ENCODE results near the gene MRPS18C.
"Not testable (repeated sequence)": the region's sequence is repeated elsewhere in the genome, so short reads cannot be mapped to it uniquely, and the experiment has no call there.

Gene MRPS18C

GRCh38 chr4:83455281-83456183, at the start of gene MRPS18C, which contains the start of gene HELQ:
MRPS18C (plus strand) TSS chr4:83456058; CDS start chr4:83456078, 20 bp downstream.
HELQ (minus strand) TSS chr4:83455823; CDS start chr4:83455693, 130 bp downstream.
- peak; percentile 98 for DNase-seq

- no peak for DNase-seq
These were observed 47.0 kb upstream of the MRPS18C start for GRCh38 chr4:83408908-83409307.

DNA sequence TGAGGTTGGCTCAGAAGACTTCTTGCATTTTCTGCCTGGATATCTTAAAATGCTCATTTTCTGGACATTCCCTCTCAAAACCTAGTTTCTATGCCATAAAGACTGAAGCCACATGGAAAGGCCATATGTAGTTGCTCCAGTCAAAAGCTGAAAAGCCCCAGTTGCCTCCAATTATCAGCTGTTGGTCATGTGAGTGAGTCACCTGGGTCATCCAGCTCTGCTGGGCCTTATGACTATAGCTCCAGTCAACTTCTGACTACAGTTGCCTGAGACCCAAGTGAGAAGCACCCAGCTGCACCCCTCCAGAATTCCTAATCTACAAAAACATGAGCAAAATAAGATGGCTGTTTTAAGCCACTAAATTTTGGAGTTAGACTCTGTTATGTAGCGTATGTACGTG, 42.2 kb upstream of the MRPS18C start:
- DNase-seq, result no peak

- DNase-seq, result no peak
These were observed 38.3 kb upstream of the MRPS18C start for GRCh38 chr4:83417566-83417965.

GRCh38 chr4:83418211-83418610, 37.6 kb upstream of the MRPS18C start:
- DNase-seq, result no peak

DNA sequence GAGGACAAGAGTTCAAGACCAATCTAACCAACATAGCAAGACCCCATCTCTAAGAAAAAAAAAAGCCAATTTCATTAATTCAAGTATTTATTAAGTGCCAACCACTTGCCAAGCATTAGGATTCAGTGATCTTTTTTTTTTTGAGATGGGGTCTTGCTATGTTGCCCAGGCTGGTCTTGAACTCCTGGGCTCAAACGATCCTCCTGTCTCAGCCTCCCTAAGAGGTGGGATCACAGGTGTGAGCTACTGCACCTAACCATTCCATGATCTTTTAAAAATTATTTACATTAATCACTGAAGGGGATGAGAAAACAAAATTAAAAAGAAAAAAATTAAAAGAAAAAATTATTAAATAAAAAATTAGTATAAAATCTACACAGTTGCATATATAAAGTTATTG, 24.7 kb upstream of the MRPS18C start:
- no peak for DNase-seq

DNA sequence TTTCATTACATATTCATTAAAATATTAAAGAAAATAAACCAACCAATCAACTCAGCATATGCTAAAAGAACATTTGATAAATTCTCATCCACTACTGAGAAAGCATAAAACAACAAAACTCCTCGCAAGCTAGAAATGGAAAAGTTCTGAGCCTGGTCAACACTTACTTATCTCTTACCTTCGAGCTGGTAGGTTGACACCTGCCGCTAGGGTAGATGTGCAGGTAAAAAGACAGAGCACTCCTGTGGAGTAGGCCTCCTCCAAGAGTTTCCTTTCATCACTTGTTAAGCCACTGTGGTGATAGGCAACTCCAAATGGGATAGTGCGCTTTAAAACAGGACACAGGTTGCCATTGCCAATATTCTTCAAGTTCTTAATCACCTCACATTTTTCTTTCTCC, 19.2 kb upstream of the MRPS18C start:
- DNase-seq, result no peak

DNA sequence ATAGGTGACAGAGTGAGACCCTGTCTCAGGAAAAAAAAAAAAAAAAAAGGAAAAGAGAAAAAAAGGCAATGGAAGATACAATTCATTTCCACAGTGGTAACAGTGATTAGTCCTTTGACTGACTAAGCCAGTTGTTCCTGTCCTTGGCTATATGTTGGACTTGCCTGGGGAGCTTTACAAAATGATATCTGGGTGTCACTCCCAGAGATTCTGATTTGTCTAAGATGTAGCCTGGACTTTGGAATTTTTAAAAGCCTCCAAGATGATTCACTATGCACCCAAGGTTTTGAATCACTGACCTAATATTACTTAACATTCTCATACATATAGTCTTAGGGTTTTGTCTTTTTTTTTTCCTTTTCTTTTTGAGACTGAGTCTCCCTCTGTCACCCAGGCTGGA, 17.1 kb upstream of the MRPS18C start:
- no peak for DNase-seq

- DNase-seq, result no peak
These were observed 15.6 kb upstream of the MRPS18C start for GRCh38 chr4:83440148-83440814.

GRCh38 chr4:83440899-83441298, 15.0 kb upstream of the MRPS18C start:
- DNase-seq, result no peak

DNA sequence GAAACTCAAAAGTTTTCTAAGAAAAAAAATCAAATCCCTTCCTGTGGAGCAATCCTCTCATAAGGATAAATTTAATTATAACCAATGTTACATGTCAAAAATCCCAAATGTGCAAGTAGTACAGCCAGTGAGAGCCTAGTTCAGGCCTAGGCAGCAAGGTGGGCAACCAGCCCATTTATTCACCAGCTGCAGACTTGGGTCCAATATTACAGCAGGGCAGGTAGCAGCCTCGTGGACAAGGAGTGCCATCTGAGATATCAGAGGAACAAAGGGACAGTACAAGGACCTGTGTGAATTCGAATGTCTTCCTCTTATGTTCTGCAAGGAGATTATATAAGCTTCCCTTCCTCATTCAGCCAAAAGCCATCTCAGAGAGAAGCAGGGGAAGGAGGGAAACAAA, 6.8 kb upstream of the MRPS18C start:
- no peak for DNase-seq

DNA sequence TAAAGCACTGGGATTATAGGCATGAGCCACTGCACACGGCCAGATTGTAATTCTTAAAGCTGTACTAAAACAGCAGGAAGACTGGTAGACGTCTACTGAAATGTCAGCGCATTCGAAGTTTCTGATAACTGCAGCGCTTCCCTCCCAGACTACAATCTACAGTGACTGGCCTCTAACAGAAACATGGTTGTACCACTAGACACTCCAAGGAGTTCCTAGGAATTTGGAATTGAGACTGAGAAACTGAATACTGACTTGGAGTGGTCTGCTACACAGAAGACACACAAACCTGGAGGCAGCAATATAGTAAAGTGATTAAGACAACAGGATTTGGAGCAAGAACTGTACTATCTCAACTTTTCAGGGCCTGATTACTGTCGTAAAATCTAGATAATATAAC, 1.2 kb upstream of the MRPS18C start:
- no peak for DNase-seq

DNA sequence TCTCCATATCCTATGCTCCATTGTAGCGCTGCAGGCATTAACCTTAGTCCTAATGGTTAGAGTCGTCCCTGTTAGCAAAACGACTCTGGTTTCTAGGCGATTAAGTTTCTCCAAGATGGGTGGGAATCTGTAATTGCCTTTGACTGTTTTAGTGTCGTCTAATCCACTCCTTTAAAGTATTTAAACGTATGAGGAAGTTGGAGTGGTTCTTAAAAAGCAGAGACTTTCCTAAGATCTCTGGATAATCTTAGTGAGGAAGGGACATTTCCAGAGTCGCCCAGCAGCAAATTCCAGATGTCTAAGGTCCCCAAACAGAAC, 285 bp downstream of the MRPS18C start:
- no peak for DNase-seq

GRCh38 chr4:83473423-83473822, 17.6 kb downstream of the MRPS18C start:
- no peak for DNase-seq

- no peak for DNase-seq
These were observed 18.1 kb downstream of the MRPS18C start for GRCh38 chr4:83473966-83474365.

DNA sequence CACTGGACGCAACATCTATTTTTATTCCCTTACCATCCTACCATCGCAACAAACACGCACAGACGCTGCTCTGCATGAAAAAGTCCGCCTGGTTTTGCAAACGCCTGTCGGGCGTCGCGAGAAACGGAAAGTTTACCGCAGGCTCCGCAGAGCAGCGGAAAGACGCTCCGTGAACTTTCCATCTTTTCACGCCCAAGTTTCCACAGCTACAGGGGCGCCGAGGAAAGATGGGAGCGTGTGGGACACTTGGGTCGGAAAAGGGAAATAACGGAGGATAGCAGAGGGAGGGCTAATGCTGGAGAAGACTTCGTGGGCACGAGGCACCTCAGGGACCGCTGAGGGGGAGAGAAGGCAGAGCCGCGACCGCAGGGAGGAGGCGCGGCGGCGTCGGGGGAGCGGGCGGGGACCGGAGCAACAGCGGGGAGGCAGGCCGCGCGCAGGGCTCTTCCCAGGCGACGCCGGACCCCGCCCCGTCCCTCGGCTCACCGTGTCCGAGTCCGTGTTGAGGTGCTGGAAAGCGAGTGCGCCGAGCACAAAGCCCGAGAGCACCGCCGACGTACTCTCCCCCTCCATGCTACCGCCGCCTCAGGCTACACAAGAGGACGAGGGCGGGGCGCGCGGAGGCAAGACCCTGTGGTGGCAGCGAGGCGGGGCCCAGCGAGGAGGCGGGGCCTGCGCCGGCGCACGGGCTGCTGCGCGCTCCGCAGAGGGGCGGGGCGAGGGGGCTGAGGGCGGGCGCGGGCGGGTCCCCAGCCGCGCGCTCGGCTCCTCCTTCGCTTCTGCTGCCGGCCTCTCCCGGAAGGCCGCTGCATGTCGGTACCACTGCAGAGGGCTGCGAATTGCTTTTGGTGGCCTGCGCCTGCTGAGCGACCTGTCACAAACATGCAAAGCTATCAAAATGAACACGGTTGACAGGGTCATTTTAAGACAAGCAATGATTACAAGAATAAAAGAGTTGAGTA, 28.9 kb downstream of the MRPS18C start, which contains the start of gene ABRAXAS1:
ABRAXAS1 (minus strand) TSS at position 601 of the 962 bp plus-strand sequence; CDS start at position 573, 28 bp downstream.
- peak; percentile 95 for DNase-seq

GRCh38 chr4:83486457-83487129, 30.7 kb downstream of the MRPS18C start:
- no peak for DNase-seq

DNA sequence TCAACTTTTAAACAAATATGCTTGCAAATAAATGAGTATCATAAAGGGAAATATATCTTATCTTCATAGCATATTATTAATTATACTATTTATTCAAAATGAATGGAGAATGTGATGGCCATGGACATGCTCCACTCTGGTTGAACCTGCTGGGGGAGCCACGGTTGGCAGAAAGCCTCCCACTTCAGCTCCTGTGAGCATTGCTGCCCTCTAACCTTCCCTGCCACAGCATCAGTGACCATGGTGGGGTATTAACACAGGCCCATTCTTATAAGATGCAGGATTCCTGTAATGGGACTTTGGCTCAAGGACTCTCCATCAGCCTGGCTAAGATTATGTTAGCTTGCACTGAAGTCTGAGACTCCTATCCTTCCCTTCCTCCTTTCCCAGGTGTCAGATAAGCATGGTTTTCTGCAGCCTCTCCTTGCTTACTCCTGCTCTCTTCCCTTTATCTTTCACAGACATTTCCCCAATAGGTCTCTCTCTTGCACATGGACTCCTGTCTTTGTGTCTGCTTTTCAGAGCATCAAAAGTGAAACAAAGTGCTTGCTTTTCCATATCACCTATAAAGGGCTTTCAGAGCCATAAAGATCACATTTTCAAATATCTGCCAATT, 34.0 kb downstream of the MRPS18C start:
- DNase-seq, result no peak

DNA sequence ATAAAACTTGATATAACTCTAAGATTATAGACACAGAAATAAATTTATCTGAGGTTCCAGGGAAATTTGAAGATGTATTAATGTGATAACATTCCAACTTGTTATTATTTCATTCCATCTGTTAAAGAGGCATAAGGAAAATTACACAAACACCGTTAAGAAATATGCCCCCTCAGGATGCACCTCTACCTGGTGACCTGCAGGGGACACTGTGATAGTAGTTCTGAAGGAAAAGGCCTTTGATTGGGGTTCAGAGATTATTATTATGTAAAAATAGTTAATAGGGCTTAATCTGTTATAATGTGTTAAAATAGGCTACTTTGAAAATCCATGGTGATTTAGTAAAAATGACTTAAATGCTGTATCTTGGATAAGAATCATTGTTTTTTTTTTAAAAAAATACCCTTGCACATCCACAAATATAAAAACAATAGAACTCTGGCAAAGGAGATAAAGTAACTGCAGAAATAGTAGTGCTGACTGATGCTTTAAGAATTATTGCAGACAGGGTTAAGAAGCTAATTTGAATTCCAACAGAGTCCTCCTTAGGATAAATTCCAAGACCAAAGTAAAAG, 35.1 kb downstream of the MRPS18C start:
- DNase-seq, result peak; percentile 32

DNA sequence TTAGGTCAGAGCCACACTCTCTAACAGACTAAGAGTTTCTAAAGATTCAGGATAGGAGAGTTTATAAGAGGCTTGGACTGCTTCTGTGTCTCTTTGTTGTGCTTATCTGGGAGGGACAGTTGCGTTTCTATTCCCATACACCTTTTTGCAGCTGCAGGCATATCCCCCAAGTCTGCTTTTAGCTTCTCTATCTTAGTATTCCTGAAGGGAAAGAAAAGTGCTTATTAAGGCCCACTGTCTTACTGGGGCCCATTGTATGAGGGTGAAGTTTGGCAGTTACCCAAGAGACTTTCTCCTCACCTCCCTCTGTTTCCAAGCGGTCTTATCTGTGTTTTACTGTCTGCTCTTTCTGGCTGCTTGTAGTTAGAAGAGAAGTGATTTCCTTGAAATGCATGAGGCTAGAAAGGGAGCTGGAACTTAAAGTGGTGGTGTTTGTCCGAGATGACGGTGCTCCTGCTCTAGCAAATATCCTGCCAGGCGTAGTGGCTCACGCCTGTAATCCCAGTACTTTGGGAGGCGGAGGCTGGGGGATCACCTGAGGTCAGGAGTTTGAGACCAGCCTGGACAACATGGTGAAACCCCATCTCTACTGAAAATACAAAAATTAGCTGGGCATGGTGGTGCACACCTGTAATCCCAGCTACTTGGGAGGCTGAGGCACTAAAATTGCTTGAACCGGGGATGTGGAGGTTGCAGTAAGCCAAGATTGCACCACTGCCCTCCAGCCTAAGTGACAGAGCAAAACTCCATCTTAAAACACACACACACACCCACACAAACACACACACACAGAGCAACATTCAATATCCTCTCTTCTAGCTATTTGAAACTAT, 40.4 kb downstream of the MRPS18C start:
- DNase-seq, result not testable (repeated sequence)

GRCh38 chr4:83498187-83498586, 42.3 kb downstream of the MRPS18C start:
- DNase-seq, result no peak

Measured in activated CD4-positive, alpha-beta T cell treated with anti-CD3 and anti-CD28 coated beads, Interleukin-10, Interleukin-2, amounts not matched to agents 100 ng/mL and 50 ng/mL, durations not matched to agents 16 hours and 8 hours (primary cell).